Astrocyte of the hippocampus (primary cell): Measurements from ENCODE around the gene ATP5ME.
A peak's percentile ranks its signal among the peaks of the same experiment; 100 is the strongest.
"Not testable (repeated sequence)": the region's sequence is repeated elsewhere in the genome, so short reads cannot be mapped to it uniquely, and the experiment has no call there.

Source experiments
- DNase-seq: peaks from one replicate; pipeline ENCODE4 v3.0.0; 2011; ENCODE audit warnings: low read depth, low spot score

Gene ATP5ME

GRCh38 chr4:635851-636627, 38.0 kb downstream of the ATP5ME start:
- no peak for DNase-seq

DNA sequence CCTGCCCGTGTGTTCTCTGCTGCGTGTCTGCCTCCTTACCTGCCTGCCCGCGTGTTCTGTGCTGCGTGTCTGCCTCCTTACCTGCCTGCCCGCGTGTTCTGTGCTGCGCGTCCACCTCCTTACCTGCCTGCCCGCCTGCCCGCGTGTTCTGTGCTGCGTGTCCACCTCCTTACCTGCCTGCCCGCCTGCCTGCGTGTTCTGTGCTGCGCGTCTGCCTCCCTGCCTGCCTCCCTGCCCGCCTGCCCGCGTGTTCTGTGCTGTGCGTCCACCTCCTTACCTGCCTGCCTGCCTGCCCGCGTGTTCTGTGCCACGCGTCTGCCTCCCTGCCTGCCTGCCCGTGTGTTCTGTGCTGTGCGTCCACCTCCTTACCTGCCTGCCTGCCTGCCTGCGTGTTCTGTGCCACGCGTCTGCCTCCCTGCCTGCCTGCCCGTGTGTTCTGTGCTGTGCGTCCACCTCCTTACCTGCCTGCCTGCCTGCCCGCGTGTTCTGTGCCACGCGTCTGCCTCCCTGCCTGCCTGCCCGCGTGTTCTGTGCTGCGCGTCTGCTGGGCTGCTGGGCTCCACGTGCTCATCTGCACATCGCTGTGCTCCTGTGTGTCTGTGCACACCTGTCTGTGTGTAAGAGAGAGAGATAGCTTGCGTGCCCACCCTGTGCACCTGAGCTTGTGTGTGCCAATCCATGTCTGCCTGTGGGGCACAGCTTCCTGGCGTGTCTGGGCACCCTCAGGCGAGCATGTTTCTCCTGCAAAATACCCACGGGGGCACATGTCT, 38.8 kb downstream of the ATP5ME start:
- not testable (repeated sequence) for DNase-seq

DNA sequence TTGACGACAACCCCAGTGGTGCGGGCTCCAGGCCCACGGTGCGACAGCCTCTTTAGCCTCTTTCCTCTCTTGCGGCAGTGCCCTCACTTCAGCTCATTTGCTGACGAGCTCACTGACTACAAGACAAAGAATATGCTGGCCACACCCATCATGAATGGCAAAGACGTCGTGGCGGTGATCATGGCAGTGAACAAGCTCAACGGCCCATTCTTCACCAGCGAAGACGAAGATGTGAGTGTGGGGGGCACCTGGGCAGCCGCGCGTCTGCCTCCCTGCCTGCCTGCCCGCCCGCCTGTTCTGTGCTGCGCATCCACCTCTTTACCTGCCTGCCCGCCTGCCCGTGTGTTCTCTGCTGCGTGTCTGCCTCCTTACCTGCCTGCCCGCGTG, 39.5 kb downstream of the ATP5ME start:
- no peak for DNase-seq

- no peak for DNase-seq
Measured at GRCh38 chr4:633976-634598, 40.0 kb downstream of the ATP5ME start.

DNA sequence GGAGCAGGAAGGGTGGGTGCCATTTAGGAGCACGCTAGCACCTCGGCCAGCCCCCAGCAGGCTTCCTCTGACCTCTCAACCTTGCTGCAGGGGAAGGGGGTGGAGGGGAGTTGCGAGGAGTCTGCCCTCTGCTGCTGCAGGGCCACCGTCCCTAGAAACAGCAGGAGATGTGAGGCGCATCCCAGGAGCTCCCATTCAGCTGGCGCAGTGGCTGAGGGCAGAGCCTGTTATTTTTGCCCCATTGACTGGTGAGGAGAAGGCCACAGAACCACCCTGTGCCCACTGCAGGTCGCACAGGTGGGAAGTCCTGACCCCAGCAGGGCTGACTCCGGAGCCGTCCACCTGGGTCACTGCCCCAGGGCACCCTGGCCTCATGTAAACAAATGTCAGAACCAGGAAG, 40.7 kb downstream of the ATP5ME start:
- DNase-seq = no peak

- no peak for DNase-seq
Measured at GRCh38 chr4:632926-633325, 41.1 kb downstream of the ATP5ME start.

- no peak for DNase-seq
Measured at GRCh38 chr4:632196-632790, 41.8 kb downstream of the ATP5ME start.

DNA sequence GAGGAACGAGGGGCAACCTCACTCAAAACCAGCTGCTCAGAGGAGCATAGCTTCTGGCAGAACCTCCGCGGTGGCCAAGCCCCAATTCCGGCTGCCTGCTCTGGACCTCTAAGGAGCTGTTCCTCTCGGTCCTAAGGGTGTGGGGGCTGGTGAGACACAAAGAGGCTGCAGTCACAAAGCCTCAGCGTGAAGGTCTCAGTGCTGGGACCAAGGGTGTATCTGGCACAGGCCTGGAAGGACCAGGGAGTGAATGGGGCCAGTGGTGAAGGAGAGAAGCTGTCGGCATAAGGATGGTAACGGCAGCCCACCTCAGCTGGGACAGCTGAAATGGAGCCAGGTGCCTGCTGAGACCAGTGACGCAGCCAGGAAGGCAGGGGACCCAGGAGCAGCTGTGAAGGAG, 43.4 kb downstream of the ATP5ME start:
- DNase-seq = no peak

- no peak for DNase-seq
Measured at GRCh38 chr4:629915-630641, 44.0 kb downstream of the ATP5ME start.

GRCh38 chr4:629636-629914, 44.5 kb downstream of the ATP5ME start:
- DNase-seq = no peak

DNA sequence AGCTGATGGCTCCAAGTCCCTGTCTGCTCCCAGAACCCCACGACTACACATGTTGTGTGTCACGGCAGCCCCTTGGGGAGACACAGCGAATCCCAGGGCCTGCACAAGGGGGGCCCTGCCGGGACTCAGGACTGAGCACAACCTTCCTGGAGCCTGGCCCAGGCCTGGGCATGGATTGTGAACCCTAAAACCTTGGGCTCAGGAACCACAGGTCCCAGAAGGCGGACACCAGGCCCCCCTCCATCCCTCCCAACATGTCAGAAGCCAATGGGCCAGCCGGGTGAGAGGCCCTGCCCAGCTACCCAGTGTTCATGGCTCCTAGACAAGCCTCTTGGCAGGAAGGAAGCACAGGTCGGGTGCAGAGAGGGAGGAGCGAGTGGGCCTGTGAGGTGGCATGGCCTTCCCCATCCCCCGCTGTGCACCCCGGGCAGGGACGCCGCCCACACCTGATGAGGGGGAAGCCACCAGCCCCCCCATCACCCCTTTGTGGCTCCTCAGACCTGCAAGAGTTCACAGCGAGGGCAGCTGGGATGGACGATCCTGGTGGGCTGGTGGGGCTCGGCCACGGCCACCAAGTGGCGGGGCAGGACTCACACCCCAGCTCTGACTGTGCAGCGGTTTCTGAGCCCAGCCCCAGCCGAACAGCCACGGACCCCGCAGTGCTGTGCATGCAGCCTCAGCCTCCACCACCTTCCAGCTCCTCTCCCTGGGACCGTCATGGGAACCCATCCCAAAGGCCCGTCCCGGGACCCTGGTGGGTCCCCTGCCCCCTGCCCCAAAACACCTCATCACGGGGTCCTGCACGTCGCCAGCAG, 45.0 kb downstream of the ATP5ME start:
- no peak for DNase-seq

DNA sequence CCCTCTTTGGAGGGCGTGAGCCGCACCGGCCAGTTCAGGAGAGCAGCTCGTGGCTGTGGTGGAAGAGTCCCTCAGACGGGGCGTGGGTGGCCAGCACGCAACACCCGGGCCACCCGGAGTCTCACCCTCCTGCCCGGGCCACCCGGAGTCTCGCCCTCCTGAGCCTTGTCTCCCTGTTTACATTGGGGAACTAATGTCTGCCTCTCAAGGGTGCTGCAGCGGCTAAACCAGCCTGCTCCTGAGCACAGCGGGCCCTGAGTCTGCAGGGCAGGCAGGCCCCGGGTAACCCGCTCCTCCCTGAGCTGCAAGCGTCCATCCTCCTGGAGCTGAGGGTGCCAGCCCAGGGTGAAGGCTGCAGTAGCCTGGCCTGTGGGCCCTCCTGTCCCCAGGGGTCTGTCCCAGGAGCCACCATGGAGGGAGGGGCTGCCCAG, 45.8 kb downstream of the ATP5ME start:
- no peak for DNase-seq

DNA sequence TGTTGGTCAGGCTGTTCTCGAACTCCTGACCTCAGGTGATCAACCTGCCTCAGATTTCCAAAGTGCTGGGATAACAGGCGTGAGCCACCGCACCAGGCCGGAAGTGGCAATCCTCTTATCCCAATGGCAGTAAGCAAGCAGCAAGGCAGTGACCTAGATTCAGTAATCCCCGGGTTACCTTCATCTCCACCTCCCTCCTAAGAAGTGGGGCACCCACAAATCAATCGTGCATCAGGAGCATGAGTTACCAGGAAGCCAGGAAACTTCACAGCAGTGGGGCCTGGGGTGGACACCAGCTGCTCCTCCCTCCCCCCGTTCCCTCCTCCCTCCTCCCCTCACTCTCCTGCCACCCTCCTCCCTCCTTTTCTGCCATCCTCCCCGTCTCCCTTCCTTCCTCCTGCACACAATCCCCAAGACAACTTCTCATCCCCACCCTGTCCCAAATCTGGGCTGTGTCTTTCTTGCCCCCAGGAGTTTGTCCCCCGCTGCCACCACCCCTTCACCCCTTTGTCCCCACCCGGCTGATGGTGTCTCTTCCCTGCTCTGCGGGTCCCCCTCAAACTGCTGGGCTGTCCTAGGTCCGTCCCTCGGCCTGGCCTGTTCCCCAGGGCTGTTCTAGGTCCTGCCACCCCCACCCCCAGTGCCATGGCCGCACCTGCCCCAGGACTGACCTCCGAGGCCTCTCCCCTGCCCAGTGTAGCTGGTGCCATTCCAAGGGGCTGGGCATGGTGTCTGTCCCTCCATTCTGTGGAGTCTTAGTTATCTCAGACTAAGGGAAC, 46.5 kb downstream of the ATP5ME start:
- no peak for DNase-seq

- no peak for DNase-seq
Measured at GRCh38 chr4:626201-627091, 47.6 kb downstream of the ATP5ME start.

DNA sequence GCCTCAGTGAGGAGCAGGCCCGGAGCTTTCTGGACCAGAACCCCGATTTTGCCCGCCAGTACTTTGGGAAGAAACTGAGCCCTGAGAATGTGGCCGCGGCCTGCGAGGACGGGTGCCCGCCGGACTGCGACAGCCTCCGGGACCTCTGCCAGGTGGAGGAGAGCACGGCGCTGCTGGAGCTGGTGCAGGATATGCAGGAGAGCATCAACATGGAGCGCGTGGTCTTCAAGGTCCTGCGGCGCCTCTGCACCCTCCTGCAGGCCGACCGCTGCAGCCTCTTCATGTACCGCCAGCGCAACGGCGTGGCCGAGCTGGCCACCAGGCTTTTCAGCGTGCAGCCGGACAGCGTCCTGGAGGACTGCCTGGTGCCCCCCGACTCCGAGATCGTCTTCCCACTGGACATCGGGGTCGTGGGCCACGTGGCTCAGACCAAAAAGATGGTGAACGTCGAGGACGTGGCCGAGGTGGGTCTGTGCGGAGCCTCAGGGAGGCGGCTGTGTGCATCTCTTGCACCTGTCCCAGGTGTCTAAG, 48.4 kb downstream of the ATP5ME start:
- no peak for DNase-seq

GRCh38 chr4:624705-625590, 49.1 kb downstream of the ATP5ME start, which contains the start of gene PDE6B:
PDE6B (plus strand) TSS chr4:625573; CDS start chr4:625627, 54 bp downstream.
- peak; percentile 23 for DNase-seq

DNA sequence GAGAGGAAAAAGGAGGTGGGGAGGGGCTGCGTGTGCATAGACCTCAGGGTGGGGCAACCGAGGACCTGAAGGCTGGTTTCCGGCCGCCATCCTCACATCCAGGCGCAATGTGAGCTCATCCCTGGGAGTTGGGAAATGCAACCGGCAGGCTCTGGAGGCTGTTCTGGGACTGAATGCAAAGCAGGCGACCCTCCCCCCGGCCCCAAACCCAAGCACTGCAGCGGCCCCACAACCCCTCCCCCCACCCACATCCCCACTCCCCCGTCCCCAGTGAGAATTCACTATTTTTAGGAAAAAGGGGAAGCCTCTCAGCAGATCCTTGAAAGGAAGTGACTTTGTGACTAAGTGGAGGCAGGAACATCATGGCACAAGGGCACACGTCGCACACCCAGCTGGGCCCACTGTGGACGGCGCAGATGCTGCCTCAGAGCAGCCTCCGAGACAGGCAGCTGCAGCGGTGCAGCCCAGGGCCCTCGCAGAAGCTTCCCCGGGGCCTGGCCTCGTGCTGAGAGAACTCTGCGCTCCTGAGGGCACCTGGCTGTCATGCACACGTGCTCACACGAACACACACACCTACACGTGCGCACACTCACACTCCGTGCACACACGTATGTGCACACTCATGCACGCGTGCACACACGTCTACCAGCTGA, 50.0 kb downstream of the ATP5ME start:
- DNase-seq = no peak
